ENCODE measurements around the gene SH2D3A.
"Not testable (repeated sequence)": the region's sequence is repeated elsewhere in the genome, so short reads cannot be mapped to it uniquely, and the experiment has no call there.

The SH2D3A gene

DNA sequence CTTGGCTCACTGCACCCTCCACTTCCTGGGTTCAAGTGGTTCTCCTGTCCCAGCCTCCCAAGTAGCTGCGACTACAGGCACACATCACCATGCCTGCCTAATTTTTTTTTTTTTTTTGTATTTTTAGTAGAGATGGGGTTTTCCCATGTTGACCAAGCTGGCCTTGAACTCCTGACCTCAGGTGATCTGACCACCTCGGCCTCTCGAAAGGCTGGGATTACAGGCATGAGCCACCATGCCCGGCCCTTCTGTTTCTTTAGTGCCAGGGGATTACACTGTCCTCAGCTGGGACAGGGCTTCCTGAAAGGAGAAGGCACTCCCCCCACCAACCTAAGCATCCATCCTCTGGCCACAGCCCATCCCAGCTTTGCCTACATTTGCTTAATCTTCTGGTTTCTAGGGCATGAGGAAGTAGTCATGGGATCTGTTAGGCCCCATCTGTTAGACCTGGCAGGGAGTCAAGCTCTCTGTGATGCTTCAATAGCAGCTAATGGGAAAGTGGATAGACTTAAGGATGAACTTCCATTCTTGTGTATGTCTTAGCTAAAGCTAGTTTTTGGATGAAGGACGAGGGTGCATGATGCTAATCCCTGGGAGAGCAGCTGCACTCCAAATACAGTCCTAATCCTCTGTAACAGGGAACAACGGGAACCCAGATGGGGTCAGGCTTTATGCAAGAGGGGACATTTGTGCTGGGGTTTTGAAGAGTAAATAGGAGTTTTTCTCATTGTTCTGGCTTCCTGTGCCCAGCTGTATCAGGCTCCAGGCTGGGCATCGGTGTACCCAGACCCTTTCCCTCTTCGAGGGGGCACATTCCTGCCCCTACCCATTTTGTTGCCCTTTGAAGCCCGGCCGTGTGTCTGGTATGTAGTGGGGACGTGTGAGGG is 7.8 kb upstream of the SH2D3A start:
- Mint-ChIP-seq H3K27me3 (no peaks in the 10 kb centered on the region), H3K27ac (peak overlapping the region; percentile 70), H3K4me1 (ENCODE audit: low read depth) (peaks cover 60% of the 10 kb centered on the region)

GRCh38 chr19:6773323-6773931 is 6.2 kb upstream of the SH2D3A start:
- Mint-ChIP-seq H3K27ac (peak overlapping the region; percentile 89), H3K9me3 (peaks cover 6% of the 10 kb centered on the region), H3K36me3 (ENCODE audit: low read depth) (peaks cover 33% of the 10 kb centered on the region), H3K27me3 (no peaks in the 10 kb centered on the region), H3K4me3 (peak overlapping the region; percentile 95), H3K4me1 (ENCODE audit: low read depth) (peaks cover 60% of the 10 kb centered on the region)

More for the DNA sequence above, 7.8 kb upstream of the SH2D3A start:
- peak overlapping the region; percentile 60 for H3K4me3 Mint-ChIP-seq
- H3K9me3 Mint-ChIP-seq, result peaks cover 6% of the 10 kb centered on the region
- peaks cover 34% of the 10 kb centered on the region for H3K36me3 Mint-ChIP-seq (ENCODE audit: low read depth)

- Mint-ChIP-seq H3K27ac (peak overlapping the region; percentile 89), H3K27me3 (no peaks in the 10 kb centered on the region), H3K9me3 (peaks cover 6% of the 10 kb centered on the region), H3K4me1 (ENCODE audit: low read depth) (peaks cover 60% of the 10 kb centered on the region), H3K4me3 (peak overlapping the region; percentile 95), H3K36me3 (ENCODE audit: low read depth) (peaks cover 29% of the 10 kb centered on the region)
Observed at GRCh38 chr19:6772866-6773322, 5.7 kb upstream of the SH2D3A start.

GRCh38 chr19:6772028-6772865 is 5.0 kb upstream of the SH2D3A start, which contains the start of gene VAV1:
TSS of gene VAV1 (plus strand) at chr19:6772708. CDS start at chr19:6772808, 100 bp downstream.
- peaks cover 24% of the 10 kb centered on the region for H3K36me3 Mint-ChIP-seq (ENCODE audit: low read depth)

DNA sequence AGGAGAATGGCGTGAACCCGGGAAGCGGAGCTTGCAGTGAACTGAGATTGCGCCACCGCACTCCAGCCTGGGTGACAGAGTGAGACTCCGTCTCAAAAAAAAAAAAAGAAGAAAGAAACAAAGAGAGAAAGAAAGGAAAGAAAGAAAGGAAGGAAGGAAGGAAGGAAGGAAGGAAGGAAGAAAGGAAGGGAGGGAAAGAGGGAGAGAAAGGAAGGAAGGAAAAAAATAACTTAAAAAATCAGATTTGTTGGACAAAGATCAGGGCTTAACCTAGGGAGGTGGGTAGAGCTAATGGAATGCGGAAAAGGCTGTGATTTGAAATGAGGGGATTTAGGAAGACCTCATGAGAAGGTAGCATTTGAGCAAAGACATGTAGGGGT is 4.4 kb upstream of the SH2D3A start:
- not testable (repeated sequence) for H3K27me3 Mint-ChIP-seq, H3K9me3 Mint-ChIP-seq
- peaks cover 17% of the 10 kb centered on the region for H3K36me3 Mint-ChIP-seq (ENCODE audit: low read depth)
- peaks cover 56% of the 10 kb centered on the region for H3K4me1 Mint-ChIP-seq (ENCODE audit: low read depth)
- H3K4me3 Mint-ChIP-seq, result peak overlapping the region; percentile 95
- peak overlapping the region; percentile 89 for H3K27ac Mint-ChIP-seq

More at GRCh38 chr19:6772028-6772865, 5.0 kb upstream of the SH2D3A start, which contains the start of gene VAV1:
- H3K27ac Mint-ChIP-seq, result peak within 1 kb of the TSS; percentile 89
- H3K4me1 Mint-ChIP-seq (ENCODE audit: low read depth), result peaks cover 57% of the 10 kb centered on the region
- no peaks in the 10 kb centered on the region for H3K27me3 Mint-ChIP-seq
- peaks cover 6% of the 10 kb centered on the region for H3K9me3 Mint-ChIP-seq
- peak within 1 kb of the TSS; percentile 95 for H3K4me3 Mint-ChIP-seq

- no peaks in the 10 kb centered on the region for H3K9me3 Mint-ChIP-seq
- peaks cover 52% of the 10 kb centered on the region for H3K4me1 Mint-ChIP-seq (ENCODE audit: low read depth)
- no peaks in the 10 kb centered on the region for H3K27me3 Mint-ChIP-seq
- no peak overlapping the region for H3K4me3 Mint-ChIP-seq
- H3K27ac Mint-ChIP-seq, result no peak overlapping the region
- peaks cover 5% of the 10 kb centered on the region for H3K36me3 Mint-ChIP-seq (ENCODE audit: low read depth)
Observed at GRCh38 chr19:6769006-6769619, 1.9 kb upstream of the SH2D3A start.

GRCh38 chr19:6768236-6768785 is 1.1 kb upstream of the SH2D3A start:
- Mint-ChIP-seq H3K4me3 (peak overlapping the region; percentile 89), H3K9me3 (no peaks in the 10 kb centered on the region), H3K27me3 (no peaks in the 10 kb centered on the region), H3K4me1 (ENCODE audit: low read depth) (peaks cover 47% of the 10 kb centered on the region), H3K27ac (peak overlapping the region; percentile 87), H3K36me3 (ENCODE audit: low read depth) (peaks cover 5% of the 10 kb centered on the region)

DNA sequence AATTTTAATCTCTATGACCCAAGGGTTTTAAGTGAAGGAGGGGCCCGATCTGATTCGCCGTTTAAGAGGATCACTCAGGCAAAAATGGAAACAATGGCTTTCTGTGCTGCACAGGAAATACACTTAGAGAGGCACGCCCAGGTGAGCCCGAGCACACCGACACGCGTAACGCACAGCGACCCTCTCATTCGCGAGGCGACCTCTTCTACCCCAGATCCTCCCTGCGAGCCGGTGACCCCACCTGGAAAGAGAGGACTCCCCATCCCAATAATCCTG is 216 bp downstream of the SH2D3A start:
- Mint-ChIP-seq H3K27me3 (no peaks in the 10 kb centered on the region), H3K9me3 (no peaks in the 10 kb centered on the region), H3K4me1 (ENCODE audit: low read depth) (peaks cover 42% of the 10 kb centered on the region), H3K36me3 (ENCODE audit: low read depth) (peaks cover 5% of the 10 kb centered on the region), H3K4me3 (peak overlapping the region; percentile 89), H3K27ac (peak overlapping the region; percentile 87)

DNA sequence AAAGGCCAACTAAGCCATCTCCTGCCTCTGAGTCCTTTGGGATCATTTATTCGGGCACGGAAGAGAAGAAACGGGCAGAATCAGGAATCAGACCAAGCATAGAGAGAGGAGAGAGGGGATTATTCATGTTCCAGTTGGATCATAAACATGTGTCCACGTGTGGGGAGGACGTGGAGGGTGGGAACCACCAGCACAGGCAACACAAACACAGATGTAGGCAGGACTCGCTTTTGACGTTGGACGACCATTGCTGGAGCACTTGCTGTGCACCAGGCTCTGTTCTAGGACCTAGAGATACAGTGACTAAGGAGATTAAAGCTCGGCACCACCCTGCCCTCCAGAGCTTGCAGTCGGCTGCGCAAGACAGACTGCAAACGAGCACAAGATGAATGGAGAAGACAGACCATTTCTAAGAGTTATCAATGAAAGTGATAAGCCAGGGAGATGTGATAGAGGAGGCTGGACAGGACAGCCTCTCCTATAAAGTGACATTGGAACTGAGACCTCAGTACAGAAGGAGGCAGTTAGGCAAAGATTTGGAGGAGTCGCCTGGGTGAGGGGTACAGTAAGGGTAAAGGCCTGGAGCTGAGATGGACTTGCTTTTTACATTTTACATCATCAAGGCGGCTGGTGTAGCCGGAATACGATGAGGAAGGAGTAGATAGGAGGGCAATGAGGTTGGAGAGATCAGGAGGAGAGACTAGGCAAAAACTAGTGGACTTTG is 716 bp downstream of the SH2D3A start:
- H3K4me1 Mint-ChIP-seq (ENCODE audit: low read depth), result peaks cover 37% of the 10 kb centered on the region
- peak overlapping the region; percentile 87 for H3K27ac Mint-ChIP-seq
- peaks cover 5% of the 10 kb centered on the region for H3K36me3 Mint-ChIP-seq (ENCODE audit: low read depth)
- no peaks in the 10 kb centered on the region for H3K9me3 Mint-ChIP-seq
- no peaks in the 10 kb centered on the region for H3K27me3 Mint-ChIP-seq
- H3K4me3 Mint-ChIP-seq, result peak overlapping the region; percentile 89

DNA sequence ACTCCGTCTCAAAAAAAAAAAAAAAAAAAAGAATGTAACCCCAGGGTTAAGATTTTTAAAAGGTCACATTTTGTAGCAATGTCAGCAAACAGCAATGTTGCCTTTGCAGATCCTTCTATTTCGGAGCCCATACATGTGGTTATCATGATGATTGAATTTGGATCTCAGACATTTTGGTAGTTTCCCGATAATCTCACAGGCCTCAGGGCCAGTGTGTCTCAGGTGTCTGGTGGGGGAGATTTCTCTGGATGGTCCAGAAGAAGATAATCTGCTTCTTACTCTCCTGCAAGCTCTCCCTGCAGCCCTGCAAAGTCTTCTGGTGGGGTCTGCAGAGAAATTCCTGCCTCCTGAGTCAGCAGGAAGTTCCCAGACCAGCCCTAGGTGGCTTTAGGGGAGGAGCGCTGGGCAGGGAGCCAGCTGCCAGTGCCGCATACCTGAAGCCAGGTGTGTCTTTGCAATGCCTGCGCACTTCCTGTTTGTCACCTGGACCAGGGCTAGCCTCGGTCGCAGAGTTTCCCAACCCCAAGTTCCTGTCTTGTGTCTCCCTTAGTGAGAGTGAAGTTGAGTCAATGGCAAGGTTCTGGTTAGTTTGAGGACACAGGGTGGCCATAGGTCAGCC is 1.4 kb downstream of the SH2D3A start:
- no peaks in the 10 kb centered on the region for H3K9me3 Mint-ChIP-seq
- peaks cover 10% of the 10 kb centered on the region for H3K36me3 Mint-ChIP-seq (ENCODE audit: low read depth)
- H3K4me3 Mint-ChIP-seq, result peak overlapping the region; percentile 89
- H3K27me3 Mint-ChIP-seq, result no peaks in the 10 kb centered on the region
- peak overlapping the region; percentile 87 for H3K27ac Mint-ChIP-seq
- peaks cover 37% of the 10 kb centered on the region for H3K4me1 Mint-ChIP-seq (ENCODE audit: low read depth)

- Mint-ChIP-seq H3K4me1 (ENCODE audit: low read depth) (peaks cover 30% of the 10 kb centered on the region), H3K36me3 (ENCODE audit: low read depth) (peaks cover 24% of the 10 kb centered on the region)
- H3K9me3 Mint-ChIP-seq, H3K27ac Mint-ChIP-seq, H3K27me3 Mint-ChIP-seq, H3K4me3 Mint-ChIP-seq: not testable (repeated sequence)
Observed at GRCh38 chr19:6762253-6762797, 4.9 kb downstream of the SH2D3A start.

DNA sequence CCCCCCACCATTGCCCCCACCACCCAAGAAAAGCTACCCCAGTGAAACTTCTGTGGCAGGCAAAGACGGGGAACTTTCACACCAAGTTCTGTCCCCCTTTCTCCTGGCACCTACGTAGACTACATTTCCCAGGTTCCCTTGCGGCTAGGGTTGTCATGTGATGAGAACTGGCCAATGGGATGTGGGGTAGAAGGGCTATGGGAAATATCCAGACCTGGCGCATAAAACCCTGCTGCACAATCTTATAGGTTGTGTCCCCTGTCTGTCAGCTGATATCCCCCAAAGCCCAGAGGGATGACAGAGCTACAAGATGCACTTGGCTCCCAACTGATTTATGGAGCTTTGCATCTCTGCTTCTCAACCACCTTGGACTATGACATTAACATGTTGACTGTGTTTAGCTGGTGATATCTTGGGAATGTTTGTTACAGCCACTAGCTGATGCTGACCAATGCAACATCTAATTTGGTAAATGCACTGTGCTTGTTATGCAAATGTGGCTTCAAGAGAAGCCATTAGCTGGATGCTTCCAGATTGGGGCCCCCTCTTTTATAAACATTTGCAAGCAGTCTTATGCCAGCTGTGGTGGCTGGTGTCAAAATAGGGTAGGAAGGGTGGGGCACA is 6.1 kb downstream of the SH2D3A start:
- Mint-ChIP-seq H3K4me1 (ENCODE audit: low read depth) (peaks cover 23% of the 10 kb centered on the region), H3K27ac (no peak overlapping the region)

GRCh38 chr19:6760606-6761005 is 6.6 kb downstream of the SH2D3A start:
- H3K4me1 Mint-ChIP-seq (ENCODE audit: low read depth), result peaks cover 18% of the 10 kb centered on the region
- no peaks in the 10 kb centered on the region for H3K9me3 Mint-ChIP-seq
- peaks cover 25% of the 10 kb centered on the region for H3K36me3 Mint-ChIP-seq (ENCODE audit: low read depth)
- no peak overlapping the region for H3K4me3 Mint-ChIP-seq
- H3K27ac Mint-ChIP-seq, result no peak overlapping the region
- H3K27me3 Mint-ChIP-seq, result no peaks in the 10 kb centered on the region

More for the DNA sequence above, 6.1 kb downstream of the SH2D3A start:
- Mint-ChIP-seq H3K9me3 (no peaks in the 10 kb centered on the region), H3K4me3 (no peak overlapping the region), H3K27me3 (no peaks in the 10 kb centered on the region), H3K36me3 (ENCODE audit: low read depth) (peaks cover 25% of the 10 kb centered on the region)

All from stimulated activated naive CD8-positive, alpha-beta T cell treated with anti-CD3 and anti-CD28 coated beads, Interleukin-15, Interleukin-2, amounts not matched to agents 100 ng/mL and 50 ng/mL, for 24 hours (primary cell).